ENCODE data around the gene EPN1.

Gene EPN1

GRCh38 chr19:55676383-55676782, 1.4 kb downstream of the EPN1 start:
- TF ChIP-seq, protein P1, sequence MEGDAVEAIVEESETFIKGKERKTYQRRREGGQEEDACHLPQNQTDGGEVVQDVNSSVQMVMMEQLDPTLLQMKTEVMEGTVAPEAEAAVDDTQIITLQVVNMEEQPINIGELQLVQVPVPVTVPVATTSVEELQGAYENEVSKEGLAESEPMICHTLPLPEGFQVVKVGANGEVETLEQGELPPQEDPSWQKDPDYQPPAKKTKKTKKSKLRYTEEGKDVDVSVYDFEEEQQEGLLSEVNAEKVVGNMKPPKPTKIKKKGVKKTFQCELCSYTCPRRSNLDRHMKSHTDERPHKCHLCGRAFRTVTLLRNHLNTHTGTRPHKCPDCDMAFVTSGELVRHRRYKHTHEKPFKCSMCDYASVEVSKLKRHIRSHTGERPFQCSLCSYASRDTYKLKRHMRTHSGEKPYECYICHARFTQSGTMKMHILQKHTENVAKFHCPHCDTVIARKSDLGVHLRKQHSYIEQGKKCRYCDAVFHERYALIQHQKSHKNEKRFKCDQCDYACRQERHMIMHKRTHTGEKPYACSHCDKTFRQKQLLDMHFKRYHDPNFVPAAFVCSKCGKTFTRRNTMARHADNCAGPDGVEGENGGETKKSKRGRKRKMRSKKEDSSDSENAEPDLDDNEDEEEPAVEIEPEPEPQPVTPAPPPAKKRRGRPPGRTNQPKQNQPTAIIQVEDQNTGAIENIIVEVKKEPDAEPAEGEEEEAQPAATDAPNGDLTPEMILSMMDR (IDR thresholded peaks at IDR 0.05; ENCODE audit: low read depth, low read length) = no peak
- H3K4me3 ChIP-seq (ENCODE audit: low read depth, low read length) = peak overlapping the region; percentile 94

GRCh38 chr19:55676889-55677505, 2.0 kb downstream of the EPN1 start:
- TF ChIP-seq, protein P1 (IDR thresholded peaks at IDR 0.05; ENCODE audit: low read depth, low read length) = no peak
- H3K4me3 ChIP-seq (ENCODE audit: low read depth, low read length) = no peak overlapping the region

- TF ChIP-seq, protein P1 (IDR thresholded peaks at IDR 0.05; ENCODE audit: low read depth, low read length) = no peak
- no peak overlapping the region for H3K4me3 ChIP-seq (ENCODE audit: low read depth, low read length)
Measured at GRCh38 chr19:55677572-55678028, 2.6 kb downstream of the EPN1 start.

- H3K4me3 ChIP-seq (ENCODE audit: low read depth, low read length) = no peak overlapping the region
Measured at GRCh38 chr19:55678121-55678671, 3.2 kb downstream of the EPN1 start.

DNA sequence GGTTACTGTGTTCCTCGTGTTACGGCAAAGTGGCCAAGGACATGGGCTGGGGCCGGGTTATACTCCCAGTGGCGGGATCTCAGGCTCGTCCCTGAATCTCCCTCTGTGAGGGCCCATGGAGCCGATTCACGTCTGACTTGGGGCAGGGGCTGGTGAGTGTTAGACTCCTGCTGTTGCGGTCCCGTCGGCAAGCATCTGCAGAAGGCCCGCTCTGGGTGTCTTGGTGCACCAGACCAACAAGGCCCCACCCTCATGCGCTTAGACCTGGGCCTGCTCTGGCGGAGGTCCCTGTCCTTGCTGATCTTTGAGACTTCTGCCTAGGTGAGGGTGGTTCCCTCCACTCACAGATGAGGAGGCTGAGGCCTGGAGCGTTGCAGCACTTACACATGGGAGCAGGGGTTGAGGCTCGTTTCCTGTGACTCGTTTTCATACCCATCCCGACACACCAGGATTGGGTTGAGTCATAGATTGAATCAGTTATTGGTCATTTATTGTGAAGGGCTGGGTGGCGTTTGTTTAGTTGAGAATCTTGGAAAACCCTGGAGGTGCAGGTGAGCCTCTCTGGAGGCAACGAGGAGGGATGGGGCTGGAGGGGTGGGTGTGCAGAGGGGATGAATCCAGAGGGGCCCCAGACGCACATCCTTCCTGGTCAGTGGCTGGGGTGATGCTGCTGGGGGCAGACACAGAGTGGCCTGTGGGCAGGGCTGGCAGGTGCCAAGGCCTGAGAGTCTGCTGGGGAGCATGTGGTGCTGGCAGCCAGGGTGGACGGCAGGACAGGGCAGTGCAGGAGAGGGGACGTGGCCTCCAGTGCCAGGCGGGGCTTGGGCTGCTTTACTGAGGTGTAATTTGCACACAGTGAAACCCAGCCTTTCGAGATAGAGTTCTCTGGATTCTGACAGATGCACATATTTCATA, 4.6 kb downstream of the EPN1 start:
- TF ChIP-seq, protein P1 (IDR thresholded peaks at IDR 0.05; ENCODE audit: low read depth, low read length) = no peak
- H3K4me3 ChIP-seq (ENCODE audit: low read depth, low read length) = no peak overlapping the region

More at GRCh38 chr19:55678121-55678671, 3.2 kb downstream of the EPN1 start:
- TF ChIP-seq, protein P1 (IDR thresholded peaks at IDR 0.05; ENCODE audit: low read depth, low read length) = no peak

- TF ChIP-seq, protein P1 (IDR thresholded peaks at IDR 0.05; ENCODE audit: low read depth, low read length) = no peak
- H3K4me3 ChIP-seq (ENCODE audit: low read depth, low read length) = no peak overlapping the region
Measured at GRCh38 chr19:55680339-55681130, 5.5 kb downstream of the EPN1 start.
